Activated effector memory CD4-positive, alpha-beta T cell treated with anti-CD3 and anti-CD28 coated beads, Interleukin-2, amount 50 U/mL, for 16 hours (primary cell): ENCODE data around the gene SETD1A.

Source experiments
- DNase-seq: peaks from one replicate; pipeline ENCODE4 v3.0.0-alpha.2; 2020

SETD1A gene

GRCh38 chr16:31025339-31025738 lies 67.8 kb downstream of the SETD1A start:
- DNase-seq: no peak

GRCh38 chr16:31029272-31029671 lies 71.7 kb downstream of the SETD1A start:
- no peak for DNase-seq

GRCh38 chr16:31031276-31031675 lies 73.7 kb downstream of the SETD1A start:
- no peak for DNase-seq

GRCh38 chr16:31032736-31033708 lies 75.5 kb downstream of the SETD1A start, which contains the start of gene STX4:
Gene STX4 (plus strand): TSS chr16:31033558. CDS start chr16:31033806, 248 bp downstream.
- DNase-seq: peak; percentile 99

GRCh38 chr16:31033709-31034492 lies 76.3 kb downstream of the SETD1A start:
- peak; percentile 96 for DNase-seq
